ENCODE results near the gene EEFSEC.

The EEFSEC gene

GRCh38 chr3:128433837-128434165 lies 280.5 kb downstream of the EEFSEC start:
- no peak for DNase-seq

- no peak for DNase-seq
Observed at GRCh38 chr3:128434524-128434923, 281.2 kb downstream of the EEFSEC start.

GRCh38 chr3:128435058-128435457 lies 281.8 kb downstream of the EEFSEC start:
- no peak for DNase-seq

GRCh38 chr3:128435561-128435960 lies 282.3 kb downstream of the EEFSEC start:
- DNase-seq = no peak

- DNase-seq = no peak
Observed at GRCh38 chr3:128436214-128436613, 282.9 kb downstream of the EEFSEC start.

- no peak for DNase-seq
Observed at GRCh38 chr3:128438488-128439072, 285.3 kb downstream of the EEFSEC start.

GRCh38 chr3:128439226-128439625 lies 285.9 kb downstream of the EEFSEC start:
- DNase-seq = no peak

- no peak for DNase-seq
Observed at GRCh38 chr3:128442070-128442469, 288.8 kb downstream of the EEFSEC start.

GRCh38 chr3:128442949-128443348 lies 289.7 kb downstream of the EEFSEC start:
- no peak for DNase-seq

- no peak for DNase-seq
Observed at GRCh38 chr3:128443771-128444170, 290.5 kb downstream of the EEFSEC start.

GRCh38 chr3:128445357-128445756 lies 292.1 kb downstream of the EEFSEC start:
- DNase-seq = no peak

- no peak for DNase-seq
Observed at GRCh38 chr3:128446821-128447220, 293.5 kb downstream of the EEFSEC start.

GRCh38 chr3:128447561-128448013 lies 294.3 kb downstream of the EEFSEC start:
- no peak for DNase-seq

GRCh38 chr3:128448491-128448890 lies 295.2 kb downstream of the EEFSEC start:
- no peak for DNase-seq

- DNase-seq = no peak
Observed at GRCh38 chr3:128449111-128449638, 295.9 kb downstream of the EEFSEC start.

- DNase-seq = no peak
Observed at GRCh38 chr3:128452120-128452519, 298.8 kb downstream of the EEFSEC start.

- no peak for DNase-seq
Observed at GRCh38 chr3:128452678-128453275, 299.5 kb downstream of the EEFSEC start.

GRCh38 chr3:128453501-128454309 lies 300.4 kb downstream of the EEFSEC start:
- DNase-seq = no peak

- DNase-seq = no peak
Observed at GRCh38 chr3:128454310-128454618, 301.0 kb downstream of the EEFSEC start.

GRCh38 chr3:128455116-128455515 lies 301.8 kb downstream of the EEFSEC start:
- no peak for DNase-seq

GRCh38 chr3:128455786-128456748 lies 302.8 kb downstream of the EEFSEC start:
- no peak for DNase-seq

- no peak for DNase-seq
Observed at GRCh38 chr3:128456776-128457715, 303.8 kb downstream of the EEFSEC start.

All from activated T-cell treated with anti-CD3 and anti-CD28 coated beads for 4 hours (primary cell).